ENCODE results near the gene DDC.

- TF ChIP-seq, protein P1, sequence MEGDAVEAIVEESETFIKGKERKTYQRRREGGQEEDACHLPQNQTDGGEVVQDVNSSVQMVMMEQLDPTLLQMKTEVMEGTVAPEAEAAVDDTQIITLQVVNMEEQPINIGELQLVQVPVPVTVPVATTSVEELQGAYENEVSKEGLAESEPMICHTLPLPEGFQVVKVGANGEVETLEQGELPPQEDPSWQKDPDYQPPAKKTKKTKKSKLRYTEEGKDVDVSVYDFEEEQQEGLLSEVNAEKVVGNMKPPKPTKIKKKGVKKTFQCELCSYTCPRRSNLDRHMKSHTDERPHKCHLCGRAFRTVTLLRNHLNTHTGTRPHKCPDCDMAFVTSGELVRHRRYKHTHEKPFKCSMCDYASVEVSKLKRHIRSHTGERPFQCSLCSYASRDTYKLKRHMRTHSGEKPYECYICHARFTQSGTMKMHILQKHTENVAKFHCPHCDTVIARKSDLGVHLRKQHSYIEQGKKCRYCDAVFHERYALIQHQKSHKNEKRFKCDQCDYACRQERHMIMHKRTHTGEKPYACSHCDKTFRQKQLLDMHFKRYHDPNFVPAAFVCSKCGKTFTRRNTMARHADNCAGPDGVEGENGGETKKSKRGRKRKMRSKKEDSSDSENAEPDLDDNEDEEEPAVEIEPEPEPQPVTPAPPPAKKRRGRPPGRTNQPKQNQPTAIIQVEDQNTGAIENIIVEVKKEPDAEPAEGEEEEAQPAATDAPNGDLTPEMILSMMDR (IDR thresholded peaks at IDR 0.05 in 2 of 3, conservative IDR thresholded peaks at IDR 0.05 in 1 of 3; ENCODE audit: borderline replicate concordance in 1 of 3, insufficient read depth in 1 of 3, low read depth in 2 of 3, low read length in 2 of 3), result no peak
- TF ChIP-seq MAX (IDR thresholded peaks at IDR 0.05) (no peak), POLR2A (IDR thresholded peaks at IDR 0.05; ENCODE audit: borderline replicate concordance, extremely low read depth, insufficient read depth, insufficient read length) (no peak), POLR2AphosphoS5 (IDR thresholded peaks at IDR 0.05; ENCODE audit: low read depth, low read length) (no peak)
Measured at GRCh38 chr7:50436133-50436806, 128.9 kb downstream of the DDC start.

Data from HCT116 (cell line).